Chondrocyte (in vitro differentiated cells): Measurements from ENCODE around the gene PI16. TPM values are rescaled to one million over a fixed set of nuclear protein-coding genes. Genes with fewer than 3 reads are reported as not detected.
A peak's percentile ranks its signal among the peaks of the same experiment; 100 is the strongest.

Experiments
- DNase-seq: peaks from one replicate; pipeline ENCODE4 v3.0.0; 2021; ENCODE audit warnings: mixed read lengths, low spot score
- H3K27ac Mint-ChIP-seq: one replicate; pipeline ENCODE4 v1.8.0; 2021; ENCODE audit warnings: mild to moderate bottlenecking, moderate library complexity, mixed read lengths; ENCODE audit not compliant: unreplicated experiment
- H3K27me3 Mint-ChIP-seq: 2 replicates; pipeline ENCODE4 v1.8.0; 2021; ENCODE audit warnings: low read depth, mixed read lengths
- H3K36me3 Mint-ChIP-seq: 2 replicates; pipeline ENCODE4 v1.8.0; 2021; ENCODE audit warnings: low read depth, mixed read lengths
- H3K4me1 Mint-ChIP-seq: 2 replicates; pipeline ENCODE4 v1.8.0; 2021; ENCODE audit warnings: low read depth, mild to moderate bottlenecking, mixed read lengths
- H3K4me3 Mint-ChIP-seq: one replicate; pipeline ENCODE4 v1.8.0; 2021; ENCODE audit warnings: mild to moderate bottlenecking, moderate library complexity, mixed read lengths; ENCODE audit not compliant: unreplicated experiment
- H3K9me3 Mint-ChIP-seq: 2 replicates; pipeline ENCODE4 v1.8.0; 2021; ENCODE audit warnings: low read depth, mixed read lengths
- total RNA-seq: library from RNA; stranded (reverse); gene quantifications from 3 replicates; pipeline ENCODE4 v1.2.1, GENCODE V29; 2021
- TF ChIP-seq, protein P1 (sequence below): fragments of 200-600 bp; sonication (generic); IDR thresholded peaks from 2 replicates; pipeline ENCODE4 v1.5.0; 2021; ENCODE audit warnings: antibody characterized with exemption, mild to moderate bottlenecking, moderate library complexity

The PI16 gene
- total RNA-seq, 1 donor from 2014 or later, result not detected

GRCh38 chr6:36979347-36979742, 24.8 kb downstream of the PI16 start:
- peaks cover 32% of the 10 kb centered on the region for H3K4me1 Mint-ChIP-seq
- H3K27ac Mint-ChIP-seq, result peak overlapping the region; percentile 42
- H3K36me3 Mint-ChIP-seq, result peaks cover 32% of the 10 kb centered on the region
- no peak overlapping the region for H3K4me3 Mint-ChIP-seq
- H3K9me3 Mint-ChIP-seq, result no peaks in the 10 kb centered on the region
- TF ChIP-seq, protein P1, sequence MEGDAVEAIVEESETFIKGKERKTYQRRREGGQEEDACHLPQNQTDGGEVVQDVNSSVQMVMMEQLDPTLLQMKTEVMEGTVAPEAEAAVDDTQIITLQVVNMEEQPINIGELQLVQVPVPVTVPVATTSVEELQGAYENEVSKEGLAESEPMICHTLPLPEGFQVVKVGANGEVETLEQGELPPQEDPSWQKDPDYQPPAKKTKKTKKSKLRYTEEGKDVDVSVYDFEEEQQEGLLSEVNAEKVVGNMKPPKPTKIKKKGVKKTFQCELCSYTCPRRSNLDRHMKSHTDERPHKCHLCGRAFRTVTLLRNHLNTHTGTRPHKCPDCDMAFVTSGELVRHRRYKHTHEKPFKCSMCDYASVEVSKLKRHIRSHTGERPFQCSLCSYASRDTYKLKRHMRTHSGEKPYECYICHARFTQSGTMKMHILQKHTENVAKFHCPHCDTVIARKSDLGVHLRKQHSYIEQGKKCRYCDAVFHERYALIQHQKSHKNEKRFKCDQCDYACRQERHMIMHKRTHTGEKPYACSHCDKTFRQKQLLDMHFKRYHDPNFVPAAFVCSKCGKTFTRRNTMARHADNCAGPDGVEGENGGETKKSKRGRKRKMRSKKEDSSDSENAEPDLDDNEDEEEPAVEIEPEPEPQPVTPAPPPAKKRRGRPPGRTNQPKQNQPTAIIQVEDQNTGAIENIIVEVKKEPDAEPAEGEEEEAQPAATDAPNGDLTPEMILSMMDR, result peak; percentile 74
- no peak for DNase-seq
- no peaks in the 10 kb centered on the region for H3K27me3 Mint-ChIP-seq

DNA sequence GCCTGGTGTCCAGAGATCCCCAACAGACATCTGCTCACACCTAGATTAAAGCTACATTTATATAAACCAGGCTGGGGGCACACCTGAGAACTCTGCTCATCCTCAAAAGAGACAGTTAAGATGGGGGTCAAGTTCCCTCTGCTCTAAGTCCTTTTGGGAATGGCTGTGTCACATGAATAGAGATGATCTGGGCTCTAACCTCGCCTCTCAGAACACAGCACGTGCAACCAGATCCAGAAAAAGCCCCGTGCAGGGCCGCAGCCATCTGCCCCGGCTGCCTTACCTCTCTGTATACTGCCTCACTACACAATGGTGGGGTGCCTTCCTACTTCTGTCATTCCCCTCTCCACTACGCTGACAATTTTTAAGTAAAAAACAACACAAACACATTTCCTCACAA, 25.6 kb downstream of the PI16 start:
- TF ChIP-seq, protein P1, result no peak
- Mint-ChIP-seq H3K27ac (peak overlapping the region; percentile 18), H3K27me3 (no peaks in the 10 kb centered on the region), H3K4me1 (peaks cover 32% of the 10 kb centered on the region), H3K4me3 (no peak overlapping the region), H3K36me3 (peaks cover 26% of the 10 kb centered on the region), H3K9me3 (no peaks in the 10 kb centered on the region)
- DNase-seq, result no peak

GRCh38 chr6:36980876-36981619, 26.5 kb downstream of the PI16 start:
- Mint-ChIP-seq H3K27me3 (no peaks in the 10 kb centered on the region), H3K4me3 (no peak overlapping the region), H3K4me1 (peaks cover 32% of the 10 kb centered on the region), H3K9me3 (no peaks in the 10 kb centered on the region), H3K36me3 (peaks cover 19% of the 10 kb centered on the region), H3K27ac (peak overlapping the region; percentile 18)
- no peak for DNase-seq
- TF ChIP-seq, protein P1, result peak; percentile 30

- Mint-ChIP-seq H3K9me3 (no peaks in the 10 kb centered on the region), H3K4me3 (no peak overlapping the region), H3K36me3 (peaks cover 2% of the 10 kb centered on the region)
Observed at GRCh38 chr6:36983538-36983937, 29.0 kb downstream of the PI16 start.

GRCh38 chr6:36984581-36985416, 30.3 kb downstream of the PI16 start:
- no peaks in the 10 kb centered on the region for H3K27me3 Mint-ChIP-seq
- TF ChIP-seq, protein P1, result no peak
- DNase-seq, result no peak
- no peaks in the 10 kb centered on the region for H3K36me3 Mint-ChIP-seq
- no peak overlapping the region for H3K27ac Mint-ChIP-seq
- H3K4me1 Mint-ChIP-seq, result peaks cover 38% of the 10 kb centered on the region
- no peaks in the 10 kb centered on the region for H3K9me3 Mint-ChIP-seq
- no peak overlapping the region for H3K4me3 Mint-ChIP-seq

More at GRCh38 chr6:36983538-36983937, 29.0 kb downstream of the PI16 start:
- Mint-ChIP-seq H3K27me3 (no peaks in the 10 kb centered on the region), H3K27ac (no peak overlapping the region), H3K4me1 (peaks cover 47% of the 10 kb centered on the region)
- TF ChIP-seq, protein P1, result no peak
- DNase-seq, result no peak
